Activated naive CD4-positive, alpha-beta T cell (primary cell): ENCODE results near the gene SLC38A10.
A peak's percentile ranks its signal among the peaks of the same experiment; 100 is the strongest.

Experiments used
- DNase-seq, 4 experiments: peaks; one replicate each; lab custom pipeline; 2025; lab: John Stamatoyannopoulos, UW

SLC38A10 gene

DNA sequence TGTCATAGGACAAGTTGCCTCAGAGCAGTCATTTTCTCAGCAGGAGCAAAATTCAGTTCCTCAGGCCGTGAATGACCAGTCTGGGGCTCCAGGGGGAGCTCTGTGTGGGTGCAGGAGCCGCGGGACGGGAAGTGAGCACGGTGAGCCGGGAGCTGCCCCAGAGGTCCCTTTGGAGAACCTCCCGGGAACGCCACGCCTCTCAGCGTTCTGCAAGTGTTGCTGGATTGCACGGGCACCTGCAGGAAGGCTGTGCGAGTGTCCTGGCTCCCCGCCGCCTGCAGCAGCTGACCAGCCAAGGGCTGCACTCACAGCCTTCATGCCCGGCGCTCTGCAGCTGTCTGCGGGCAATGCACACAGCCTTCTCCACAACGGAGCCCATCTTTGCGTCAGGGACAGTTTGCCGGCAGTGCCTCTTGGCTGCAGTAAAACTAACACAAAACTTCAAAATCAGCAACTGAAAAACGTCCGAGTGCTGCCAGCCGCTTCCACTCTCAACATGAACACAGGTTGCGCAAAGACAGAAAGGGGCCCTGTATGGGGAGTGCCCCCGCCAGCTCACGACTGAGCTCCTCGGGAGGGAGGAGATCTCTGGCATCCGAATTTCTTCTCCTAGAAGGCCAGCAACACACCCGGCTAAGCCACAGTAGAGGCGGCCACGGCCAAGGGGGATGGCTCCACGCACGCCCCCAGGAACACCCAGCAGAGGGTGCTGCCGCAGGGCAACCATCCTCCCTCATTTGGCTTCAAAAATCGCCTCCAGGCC, 40.0 kb downstream of the SLC38A10 start:
- DNase-seq = no peak

- peak; percentile 18 to 44 (median 31) for DNase-seq
Measured at GRCh38 chr17:81253358-81254131, 41.6 kb downstream of the SLC38A10 start.

DNA sequence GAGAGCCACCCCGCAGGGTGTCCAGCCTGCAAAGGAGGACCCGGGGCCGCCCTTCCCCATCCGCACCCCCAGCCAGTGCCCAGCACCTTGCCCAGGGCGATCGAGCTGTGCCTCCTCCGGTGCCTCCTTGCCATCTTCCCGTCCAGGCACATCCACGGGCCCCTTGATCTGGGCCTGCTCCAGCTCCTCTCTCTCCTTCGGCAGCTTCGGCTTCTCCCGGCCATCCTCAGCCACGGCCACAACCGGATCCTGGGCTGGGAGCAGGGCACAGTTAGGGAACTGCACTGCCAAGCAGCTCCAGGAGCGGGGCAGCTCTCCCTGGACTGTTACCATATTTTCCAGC, 42.1 kb downstream of the SLC38A10 start:
- no peak for DNase-seq

DNA sequence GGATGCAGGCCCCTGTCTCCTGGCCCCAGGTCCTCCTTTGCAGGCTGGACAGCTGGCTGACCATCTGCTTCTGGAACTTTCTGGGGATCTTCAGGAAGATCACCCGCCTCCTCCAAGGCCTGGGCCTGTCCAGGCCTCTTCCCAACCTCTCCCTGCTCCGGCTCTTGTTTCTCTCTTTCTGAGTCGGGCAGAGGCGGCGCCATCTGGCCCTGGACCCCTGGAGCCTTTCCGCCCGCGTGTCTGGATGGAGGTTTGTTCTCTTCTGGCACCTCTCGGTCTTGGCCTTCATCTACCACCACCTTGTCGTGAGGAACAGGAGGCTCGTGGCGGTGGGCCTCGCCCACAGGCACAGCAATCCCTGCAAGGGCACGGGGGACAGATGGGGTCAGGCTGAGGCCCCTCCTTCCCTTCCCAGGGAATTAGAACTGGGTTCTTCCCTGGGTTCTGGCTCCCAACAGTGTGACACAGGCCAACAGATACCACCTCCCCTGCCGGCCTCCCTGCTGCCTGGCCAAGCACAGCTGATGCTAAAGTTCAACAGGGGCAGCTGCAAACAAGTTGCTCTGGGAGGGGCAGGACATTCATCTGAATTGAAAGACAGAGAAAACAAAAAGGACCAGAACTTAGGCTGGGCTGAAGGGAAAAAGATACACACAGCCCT, 42.7 kb downstream of the SLC38A10 start:
- DNase-seq = no peak

- DNase-seq = no peak
Measured at GRCh38 chr17:81251709-81252301, 43.3 kb downstream of the SLC38A10 start.

GRCh38 chr17:81251094-81251708, 43.9 kb downstream of the SLC38A10 start:
- DNase-seq = no peak

DNA sequence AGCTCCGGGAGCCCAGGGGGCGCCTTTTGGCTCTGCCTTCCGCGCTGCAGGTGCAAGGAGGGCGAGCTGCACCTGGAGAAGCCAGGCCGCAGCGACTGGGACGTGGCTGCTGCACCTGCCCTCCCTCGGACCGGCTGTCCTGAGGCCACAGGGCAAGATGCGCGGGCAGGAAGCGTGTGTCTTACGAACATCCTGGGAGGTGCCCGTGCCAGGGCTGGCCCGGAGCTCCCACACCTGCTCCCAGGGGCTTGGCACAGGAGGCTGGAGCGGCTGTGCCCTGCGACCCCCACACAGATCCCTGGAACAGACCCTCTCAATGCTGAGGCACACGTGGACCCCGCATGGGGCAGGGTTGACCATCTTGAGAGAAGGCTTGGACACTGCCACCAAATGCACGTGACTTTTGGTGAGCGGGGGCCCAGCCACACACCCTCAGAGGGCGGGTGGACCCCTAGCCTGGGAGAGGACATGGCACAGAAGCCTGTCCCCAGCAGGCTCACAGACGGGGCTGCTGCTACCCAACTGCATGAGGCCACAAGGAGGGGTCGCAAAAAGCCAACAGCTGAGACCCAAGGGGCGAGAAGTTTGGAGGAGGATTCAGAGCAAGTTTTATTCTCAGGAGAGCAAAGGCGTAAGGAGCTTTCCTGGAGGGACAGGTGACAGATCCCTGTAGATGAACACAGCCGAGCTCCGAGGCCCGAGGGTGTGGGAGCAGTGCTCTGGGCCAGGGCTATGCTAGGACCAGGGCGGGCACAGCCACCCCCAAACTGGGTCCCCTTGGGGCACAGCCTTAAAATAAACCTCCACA, 44.6 kb downstream of the SLC38A10 start:
- DNase-seq = no peak

GRCh38 chr17:81249223-81250040, 45.7 kb downstream of the SLC38A10 start:
- DNase-seq = no peak

DNA sequence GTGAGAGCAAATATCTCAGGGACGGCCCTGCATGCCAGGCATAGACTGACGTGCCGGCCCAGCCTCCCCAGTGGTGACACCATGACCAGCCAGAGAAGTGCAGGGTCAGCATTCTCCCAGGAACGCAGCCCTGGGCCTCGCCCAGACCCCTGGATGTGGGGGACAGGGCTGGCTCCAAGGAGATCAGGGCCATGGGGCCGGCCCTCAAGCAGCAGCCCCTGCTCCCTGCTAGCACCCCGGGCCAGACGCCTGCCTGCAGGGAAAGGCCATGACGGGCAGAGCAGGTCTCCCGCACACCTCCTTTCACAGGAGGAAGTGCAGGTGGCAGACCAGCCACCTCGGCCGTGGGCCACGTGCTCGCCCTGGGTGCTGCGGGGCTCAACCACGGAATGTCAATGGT, 46.5 kb downstream of the SLC38A10 start:
- DNase-seq = no peak

DNA sequence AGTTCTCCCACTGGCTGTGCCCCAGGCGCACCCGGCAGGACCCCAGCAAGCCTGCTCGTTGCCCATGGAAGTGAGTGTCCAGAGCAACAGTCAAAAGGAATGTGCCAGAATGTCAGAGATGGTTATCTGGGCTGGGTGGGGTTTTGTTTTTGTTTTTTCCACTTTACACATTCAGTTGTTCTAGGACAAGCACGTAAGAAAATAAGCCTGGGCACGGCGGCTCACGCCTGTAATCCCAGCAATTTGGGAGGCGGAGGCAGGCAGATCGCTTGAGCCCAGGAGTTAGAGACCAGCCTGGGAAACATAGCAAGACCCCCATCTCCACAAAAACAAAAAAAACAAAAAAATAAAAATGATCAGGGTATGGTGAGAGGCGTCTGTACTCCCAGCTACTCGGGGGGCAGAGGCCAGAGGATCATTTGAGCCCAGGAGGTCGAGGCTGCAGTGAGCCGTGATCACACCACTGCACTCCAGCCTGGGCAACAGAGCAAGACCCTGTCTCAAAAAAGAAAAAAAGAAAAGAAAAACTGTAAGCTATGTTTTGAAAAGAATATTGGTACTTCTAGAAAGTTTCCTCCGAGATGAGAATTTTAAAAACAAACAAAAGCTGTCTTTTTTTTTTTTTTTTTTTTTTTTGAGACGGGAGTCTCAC, 47.6 kb downstream of the SLC38A10 start:
- no peak for DNase-seq

- DNase-seq = no peak
Measured at GRCh38 chr17:81246679-81247338, 48.3 kb downstream of the SLC38A10 start.

DNA sequence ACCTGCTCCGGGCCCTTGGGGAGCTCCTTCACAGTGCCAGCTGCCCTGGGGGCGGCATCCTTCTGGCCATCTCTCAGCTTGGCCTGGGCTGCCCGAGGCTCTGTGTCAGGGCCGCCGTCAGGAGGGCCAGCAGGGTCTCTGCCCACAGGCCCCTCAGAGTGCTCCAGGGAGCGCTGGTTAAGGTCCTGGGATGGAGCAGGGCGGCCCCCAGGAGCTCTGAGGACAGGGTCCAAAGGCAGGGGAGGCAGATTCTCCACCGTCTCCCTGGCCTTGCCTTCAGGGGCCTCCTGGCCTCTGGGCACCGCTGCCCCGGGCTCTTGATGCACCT, 48.8 kb downstream of the SLC38A10 start:
- DNase-seq = no peak

- no peak for DNase-seq
Measured at GRCh38 chr17:81245665-81246342, 49.3 kb downstream of the SLC38A10 start.

DNA sequence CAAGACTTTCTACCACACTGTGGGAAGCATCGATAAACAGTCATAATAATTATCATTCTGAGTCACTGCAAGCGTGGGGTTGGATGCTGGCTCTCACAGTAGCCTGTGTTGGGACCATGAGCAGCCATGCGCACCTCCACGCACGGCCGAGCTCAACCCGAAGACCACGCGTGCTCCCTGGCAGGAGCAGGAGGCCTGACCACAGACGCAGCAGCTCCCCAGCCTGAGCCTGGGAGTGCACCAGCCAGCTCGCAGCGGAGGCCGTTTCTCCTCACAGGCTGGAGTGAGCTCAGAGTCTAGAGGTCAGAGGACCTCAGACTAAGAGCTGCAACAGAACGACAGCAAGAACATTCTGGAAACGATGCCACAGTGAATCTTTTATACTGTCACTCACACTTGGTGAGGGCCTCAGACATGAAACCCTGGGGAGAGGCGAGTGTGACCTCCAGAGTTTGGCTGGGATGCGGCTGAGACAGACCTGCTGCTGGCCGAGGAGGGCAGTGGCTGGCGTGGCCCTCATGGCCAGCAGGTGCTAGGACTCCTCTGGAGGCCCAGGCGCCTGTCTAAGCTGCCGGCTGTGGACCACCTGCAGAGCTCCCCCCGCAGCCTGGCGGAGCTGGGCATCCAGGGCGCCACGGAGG, 50.0 kb downstream of the SLC38A10 start:
- DNase-seq = no peak

- DNase-seq = no peak
Measured at GRCh38 chr17:81244358-81245023, 50.6 kb downstream of the SLC38A10 start.

DNA sequence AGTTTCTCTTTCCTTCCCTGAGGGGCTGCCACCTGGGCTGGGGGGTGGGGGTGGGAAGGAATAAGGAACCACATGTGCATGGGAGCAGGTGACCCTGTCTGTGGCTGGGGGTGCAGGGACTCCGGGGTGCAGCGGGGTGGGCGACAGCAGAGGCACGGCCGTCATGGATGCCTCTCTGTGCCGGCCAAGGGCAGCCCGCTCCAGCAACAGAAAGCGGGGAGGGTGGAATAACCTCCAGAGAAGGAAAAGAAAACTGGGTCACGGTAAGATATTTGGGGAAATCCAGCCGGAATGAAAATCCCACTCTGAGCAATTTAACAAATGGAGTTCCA, 51.8 kb downstream of the SLC38A10 start:
- DNase-seq = no peak

- DNase-seq = no peak
Measured at GRCh38 chr17:81242421-81243332, 52.4 kb downstream of the SLC38A10 start.
